ENCODE results near the gene IFI30. TPM values are rescaled to one million over a fixed set of nuclear protein-coding genes. Genes with fewer than 3 reads are reported as not detected.

The IFI30 gene
- total and polyA plus RNA-seq, 2 experiments from 2014 or later = 0.86 to 10.3 TPM

- peak; percentile 100 for DNase-seq
- Histone ChIP-seq H3K4me2 (ENCODE audit: unreplicated experiment) (peak within 1 kb of the TSS; percentile 94), H3F3A (ENCODE audit: insufficient read depth) (peaks cover 11% of the 10 kb centered on the region), H3K4me3 (peak within 1 kb of the TSS; percentile 86), H3K9me2 (ENCODE audit: insufficient read depth) (no peaks in the 10 kb centered on the region), H3K9me3 (ENCODE audit: low read depth) (no peaks in the 10 kb centered on the region), H3K9ac (peak within 1 kb of the TSS; percentile 93), H3K79me2 (ENCODE audit: insufficient read depth) (no peaks in the 10 kb centered on the region), H2AFZ (peak within 1 kb of the TSS; percentile 82), H3K27ac (peak within 1 kb of the TSS; percentile 96), H3K36me3 (ENCODE audit: low read depth) (no peaks in the 10 kb centered on the region), H3K27me3 (replicated peaks; ENCODE audit: insufficient read depth) (no peaks in the 10 kb centered on the region), H4K20me1 (ENCODE audit: insufficient read depth) (no peaks in the 10 kb centered on the region), H3K4me1 (ENCODE audit: insufficient read depth) (peaks cover 5% of the 10 kb centered on the region; the same call in 1 of the 2 replicates)
- in situ Hi-C loops (cut with MboI) = no loop called here
- 0% methylated on average over 70 to 73 of the region's 74 CpGs for WGBS, 2 experiments (ENCODE audit: low coverage in 1 of 2, low lambda C conversion rate in 2 of 2, missing lambda C conversion rate in 2 of 2)
- TF ChIP-seq EZH2phosphoT487 (IDR thresholded peaks at IDR 0.05; ENCODE audit: insufficient read depth, low read depth) = no peak
- TF ChIP-seq EZH2 (IDR thresholded peaks at IDR 0.05; ENCODE audit: insufficient read depth, poor library complexity, severe bottlenecking) = no peak
Observed at GRCh38 chr19:18192673-18193387, 19.2 kb downstream of the IFI30 start, which contains the start of gene MPV17L2. Gene MPV17L2 (plus strand): TSS chr19:18193218. CDS start chr19:18193282, 64 bp downstream.

GRCh38 chr19:18193388-18194180 lies 20.0 kb downstream of the IFI30 start:
- Histone ChIP-seq H3F3A (ENCODE audit: insufficient read depth) (peaks cover 11% of the 10 kb centered on the region), H3K4me1 (ENCODE audit: insufficient read depth) (peaks cover 5% of the 10 kb centered on the region; the same call in 1 of the 2 replicates), H3K27me3 (replicated peaks; ENCODE audit: insufficient read depth) (no peaks in the 10 kb centered on the region), H3K4me3 (peak overlapping the region; percentile 86), H4K20me1 (ENCODE audit: insufficient read depth) (no peaks in the 10 kb centered on the region), H3K9ac (peak overlapping the region; percentile 86), H3K27ac (peak overlapping the region; percentile 66), H3K9me3 (ENCODE audit: low read depth) (no peaks in the 10 kb centered on the region), H3K4me2 (ENCODE audit: unreplicated experiment) (peak overlapping the region; percentile 94), H3K79me2 (ENCODE audit: insufficient read depth) (no peaks in the 10 kb centered on the region), H3K9me2 (ENCODE audit: insufficient read depth) (no peaks in the 10 kb centered on the region), H3K36me3 (ENCODE audit: low read depth) (no peaks in the 10 kb centered on the region), H2AFZ (peak overlapping the region; percentile 73)
- TF ChIP-seq EZH2 (IDR thresholded peaks at IDR 0.05; ENCODE audit: insufficient read depth, poor library complexity, severe bottlenecking) = no peak
- no peak for TF ChIP-seq EZH2phosphoT487 (IDR thresholded peaks at IDR 0.05; ENCODE audit: insufficient read depth, low read depth)
- peak; percentile 51 for DNase-seq
- 5% methylated on average over 40 to 44 of the region's 46 CpGs for whole genome bisulfite sequencing, 2 experiments (ENCODE audit: low coverage in 1 of 2, low lambda C conversion rate in 2 of 2, missing lambda C conversion rate in 2 of 2)
- in situ Hi-C loops (cut with MboI) = no loop called here

GRCh38 chr19:18194181-18194530 lies 20.5 kb downstream of the IFI30 start:
- H3K9me3 ChIP-seq (ENCODE audit: low read depth) = no peaks in the 10 kb centered on the region
- peaks cover 11% of the 10 kb centered on the region for H3F3A ChIP-seq (ENCODE audit: insufficient read depth)
- H3K79me2 ChIP-seq (ENCODE audit: insufficient read depth) = no peaks in the 10 kb centered on the region
- peak; percentile 20 for DNase-seq
- H3K4me2 ChIP-seq (ENCODE audit: unreplicated experiment) = peak overlapping the region; percentile 94
- H3K9ac ChIP-seq = peak overlapping the region; percentile 86
- H3K36me3 ChIP-seq (ENCODE audit: low read depth) = no peaks in the 10 kb centered on the region
- H2AFZ ChIP-seq = peak overlapping the region; percentile 73
- no peaks in the 10 kb centered on the region for H4K20me1 ChIP-seq (ENCODE audit: insufficient read depth)
- H3K27ac ChIP-seq = no peak overlapping the region
- in situ Hi-C loops (cut with MboI) = no loop called here
- H3K4me3 ChIP-seq = peak overlapping the region; percentile 86
- H3K27me3 ChIP-seq (replicated peaks; ENCODE audit: insufficient read depth) = no peaks in the 10 kb centered on the region
- no peaks in the 10 kb centered on the region for H3K9me2 ChIP-seq (ENCODE audit: insufficient read depth)
- H3K4me1 ChIP-seq (ENCODE audit: insufficient read depth) = peaks cover 5% of the 10 kb centered on the region; the same call in 1 of the 2 replicates
- TF ChIP-seq EZH2 (IDR thresholded peaks at IDR 0.05; ENCODE audit: insufficient read depth, poor library complexity, severe bottlenecking) (no peak), EZH2phosphoT487 (IDR thresholded peaks at IDR 0.05; ENCODE audit: insufficient read depth, low read depth) (no peak)
- 39 to 41% methylated on average over 12 of the region's 12 CpGs for WGBS, 2 experiments (ENCODE audit: low coverage in 1 of 2, low lambda C conversion rate in 2 of 2, missing lambda C conversion rate in 2 of 2)

GRCh38 chr19:18194554-18195238 lies 21.1 kb downstream of the IFI30 start:
- in situ Hi-C loops (cut with MboI) = no loop called here
- H3K27ac ChIP-seq = no peak overlapping the region
- 49 to 54% methylated on average over 19 to 27 of the region's 27 CpGs for WGBS, 2 experiments (ENCODE audit: low coverage in 1 of 2, low lambda C conversion rate in 2 of 2, missing lambda C conversion rate in 2 of 2)
- H3K36me3 ChIP-seq (ENCODE audit: low read depth) = no peaks in the 10 kb centered on the region
- H3K9ac ChIP-seq = no peak overlapping the region
- peaks cover 11% of the 10 kb centered on the region for H3F3A ChIP-seq (ENCODE audit: insufficient read depth)
- H3K79me2 ChIP-seq (ENCODE audit: insufficient read depth) = no peaks in the 10 kb centered on the region
- peak; percentile 60 for DNase-seq
- H3K9me3 ChIP-seq (ENCODE audit: low read depth) = no peaks in the 10 kb centered on the region
- H3K4me2 ChIP-seq (ENCODE audit: unreplicated experiment) = no peak overlapping the region
- H4K20me1 ChIP-seq (ENCODE audit: insufficient read depth) = no peaks in the 10 kb centered on the region
- H2AFZ ChIP-seq = peak overlapping the region; percentile 43
- peaks cover 5% of the 10 kb centered on the region; the same call in 1 of the 2 replicates for H3K4me1 ChIP-seq (ENCODE audit: insufficient read depth)
- no peaks in the 10 kb centered on the region for H3K9me2 ChIP-seq (ENCODE audit: insufficient read depth)
- H3K4me3 ChIP-seq = 0 out of 2 replicates have a peak overlapping the region, but pooled peaks have one; percentile 86
- TF ChIP-seq EZH2phosphoT487 (IDR thresholded peaks at IDR 0.05; ENCODE audit: insufficient read depth, low read depth) (no peak), EZH2 (IDR thresholded peaks at IDR 0.05; ENCODE audit: insufficient read depth, poor library complexity, severe bottlenecking) (no peak)
- H3K27me3 ChIP-seq (replicated peaks; ENCODE audit: insufficient read depth) = no peaks in the 10 kb centered on the region
